ENCODE measurements around the gene TBC1D24.
"Not testable (repeated sequence)": the region's sequence is repeated elsewhere in the genome, so short reads cannot be mapped to it uniquely, and the experiment has no call there.

Gene TBC1D24

DNA sequence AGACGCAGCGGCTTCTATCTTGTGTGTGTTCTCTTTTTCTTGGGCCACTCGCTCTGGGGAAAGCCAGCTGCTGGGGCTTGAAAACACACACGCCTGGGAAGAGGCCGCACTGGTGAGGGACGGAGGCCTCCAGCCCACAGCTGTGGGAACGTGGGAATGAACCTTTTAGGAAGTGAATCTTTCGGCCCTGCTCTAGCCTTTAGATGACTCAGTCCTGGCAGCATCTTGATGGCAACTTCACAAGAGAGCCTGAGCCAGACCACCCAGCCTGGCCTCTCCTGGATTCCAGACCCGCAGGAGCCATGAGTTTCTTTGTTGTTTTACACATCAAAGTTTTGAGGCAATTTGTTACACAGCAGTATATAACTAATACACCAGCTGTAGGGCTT, 60.7 kb downstream of the TBC1D24 start:
- DNase-seq (ENCODE audit: extremely low read depth, low read depth), result no peak
- TF ChIP-seq CTCF (IDR thresholded peaks at IDR 0.05; ENCODE audit: low read depth, low read length, missing control alignments), result no peak
- no peak overlapping the region for H3K4me3 ChIP-seq (replicated peaks; ENCODE audit: low read depth, low read length)

DNA sequence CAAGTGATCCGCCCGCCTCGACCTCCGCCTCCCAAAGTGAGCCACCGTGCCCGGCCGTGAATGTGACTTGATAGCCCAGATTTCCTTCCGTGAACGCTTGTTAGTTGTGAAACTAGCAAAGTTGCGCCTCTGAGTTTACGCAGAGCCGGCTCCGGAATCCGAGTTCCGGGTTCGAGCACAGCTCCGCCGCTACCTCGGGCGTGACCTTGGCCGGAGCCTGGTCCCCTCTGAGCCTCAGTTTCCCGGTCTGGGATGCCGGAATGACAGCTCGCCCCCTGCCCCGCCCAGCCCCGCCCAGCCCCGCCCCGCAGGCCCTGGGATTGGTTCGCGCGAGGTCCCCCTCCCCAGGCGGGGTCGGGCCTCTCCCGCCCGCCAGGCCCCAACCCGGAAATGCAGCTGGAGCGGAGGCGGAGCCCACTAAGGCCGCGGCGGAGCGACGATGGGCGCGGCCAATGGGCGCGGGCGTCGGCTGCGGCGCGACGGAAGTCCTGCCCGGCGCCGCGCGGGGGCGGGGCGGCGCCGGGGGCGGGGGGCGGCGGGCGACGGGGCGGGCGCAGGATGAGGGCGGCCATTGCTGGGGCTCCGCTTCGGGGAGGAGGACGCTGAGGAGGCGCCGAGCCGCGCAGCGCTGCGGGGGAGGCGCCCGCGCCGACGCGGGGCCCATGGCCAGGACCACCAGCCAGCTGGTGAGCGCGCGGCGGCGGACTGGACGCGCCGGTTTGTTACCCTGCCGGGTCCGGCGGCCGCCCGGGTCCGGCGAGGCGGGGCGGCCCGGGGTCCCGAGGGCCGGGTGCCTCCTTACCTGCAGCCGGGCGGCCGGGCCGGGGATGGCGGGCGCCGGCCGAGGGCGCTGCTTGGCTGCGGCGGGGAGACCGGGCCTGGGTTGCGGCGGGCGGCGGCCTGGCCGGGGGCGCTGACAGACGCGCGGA, 62.8 kb downstream of the TBC1D24 start, which contains the start of gene PDPK1:
Gene PDPK1, plus strand, starts transcription at position 571 of the 929 bp plus-strand sequence. Its CDS starts 92 bp downstream, at position 663.
- peak within 1 kb of the TSS; percentile 53 for H3K4me3 ChIP-seq (replicated peaks; ENCODE audit: low read depth, low read length)
- peak; percentile 65 for DNase-seq (ENCODE audit: extremely low read depth, low read depth)
- no peak for TF ChIP-seq CTCF (IDR thresholded peaks at IDR 0.05; ENCODE audit: low read depth, low read length, missing control alignments)

- DNase-seq (ENCODE audit: extremely low read depth, low read depth), result not testable (repeated sequence)
- H3K4me3 ChIP-seq (replicated peaks; ENCODE audit: low read depth, low read length), result peak overlapping the region; percentile 53
These were observed 64.4 kb downstream of the TBC1D24 start for GRCh38 chr16:2539192-2539844.

- not testable (repeated sequence) for DNase-seq (ENCODE audit: extremely low read depth, low read depth); H3K4me3 ChIP-seq (replicated peaks; ENCODE audit: low read depth, low read length)
- peak; percentile 44 for TF ChIP-seq CTCF (IDR thresholded peaks at IDR 0.05; ENCODE audit: low read depth, low read length, missing control alignments)
These were observed 65.0 kb downstream of the TBC1D24 start for GRCh38 chr16:2539845-2540458.

- DNase-seq (ENCODE audit: extremely low read depth, low read depth); H3K4me3 ChIP-seq (replicated peaks; ENCODE audit: low read depth, low read length): not testable (repeated sequence)
These were observed 66.0 kb downstream of the TBC1D24 start for GRCh38 chr16:2540912-2541311.

- H3K4me3 ChIP-seq (replicated peaks; ENCODE audit: low read depth, low read length); DNase-seq (ENCODE audit: extremely low read depth, low read depth): not testable (repeated sequence)
These were observed 66.5 kb downstream of the TBC1D24 start for GRCh38 chr16:2541409-2541808.

GRCh38 chr16:2543771-2544170, 68.8 kb downstream of the TBC1D24 start:
- DNase-seq (ENCODE audit: extremely low read depth, low read depth); H3K4me3 ChIP-seq (replicated peaks; ENCODE audit: low read depth, low read length): not testable (repeated sequence)

DNA sequence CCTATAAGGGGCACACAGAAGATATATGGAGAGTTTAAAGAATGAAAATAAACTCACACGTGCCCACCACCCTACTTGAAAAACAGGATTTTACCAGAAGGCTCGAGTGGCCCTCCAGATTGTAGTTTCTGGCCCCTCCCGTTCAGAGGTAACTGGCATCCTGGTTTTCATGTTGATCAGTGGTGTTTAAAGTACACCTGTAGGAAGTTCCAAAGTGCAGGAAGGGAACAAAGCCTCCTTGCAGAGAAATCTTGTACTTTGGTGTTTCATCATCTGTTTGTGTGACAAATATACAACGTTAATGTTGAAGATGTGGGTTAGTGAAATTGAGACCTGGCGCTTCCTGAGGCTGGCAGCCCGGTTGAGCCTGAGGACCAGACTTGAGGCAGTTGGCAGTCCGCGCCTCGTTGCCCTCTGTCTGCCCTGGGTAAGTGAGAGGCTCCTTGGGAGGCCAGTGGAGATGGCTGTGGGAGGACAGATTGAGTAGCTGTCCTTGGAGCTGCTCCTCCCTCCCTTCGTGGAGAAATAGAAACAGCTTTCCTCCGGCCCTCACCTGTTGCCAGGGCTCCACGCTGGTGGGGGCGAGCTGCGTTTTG, 75.5 kb downstream of the TBC1D24 start:
- not testable (repeated sequence) for DNase-seq (ENCODE audit: extremely low read depth, low read depth)

DNA sequence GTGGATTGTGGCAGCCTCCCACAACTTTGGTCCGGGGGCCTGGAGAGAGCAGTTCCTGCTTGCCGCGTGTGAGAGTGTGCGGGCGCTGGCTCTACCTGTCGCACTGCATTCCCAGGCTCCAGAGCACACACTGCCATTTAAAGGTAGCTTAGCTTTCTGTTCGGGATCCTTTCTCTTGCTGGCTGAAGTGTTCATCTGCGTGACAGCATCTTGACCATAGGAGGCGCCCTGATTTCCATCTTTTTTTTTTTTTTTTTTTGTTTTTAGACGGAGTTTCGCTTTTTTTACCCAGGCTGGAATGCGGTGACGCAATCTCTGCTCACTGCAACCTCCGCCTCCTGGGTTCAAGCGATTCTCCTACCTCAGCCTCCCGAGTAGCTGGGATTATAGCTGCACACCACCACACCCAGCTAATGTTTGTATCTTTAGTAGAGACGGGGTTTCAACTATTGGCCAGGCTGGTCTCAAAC, 76.5 kb downstream of the TBC1D24 start:
- not testable (repeated sequence) for DNase-seq (ENCODE audit: extremely low read depth, low read depth); H3K4me3 ChIP-seq (replicated peaks; ENCODE audit: low read depth, low read length)

More for the DNA sequence above, 75.5 kb downstream of the TBC1D24 start:
- not testable (repeated sequence) for H3K4me3 ChIP-seq (replicated peaks; ENCODE audit: low read depth, low read length)

DNA sequence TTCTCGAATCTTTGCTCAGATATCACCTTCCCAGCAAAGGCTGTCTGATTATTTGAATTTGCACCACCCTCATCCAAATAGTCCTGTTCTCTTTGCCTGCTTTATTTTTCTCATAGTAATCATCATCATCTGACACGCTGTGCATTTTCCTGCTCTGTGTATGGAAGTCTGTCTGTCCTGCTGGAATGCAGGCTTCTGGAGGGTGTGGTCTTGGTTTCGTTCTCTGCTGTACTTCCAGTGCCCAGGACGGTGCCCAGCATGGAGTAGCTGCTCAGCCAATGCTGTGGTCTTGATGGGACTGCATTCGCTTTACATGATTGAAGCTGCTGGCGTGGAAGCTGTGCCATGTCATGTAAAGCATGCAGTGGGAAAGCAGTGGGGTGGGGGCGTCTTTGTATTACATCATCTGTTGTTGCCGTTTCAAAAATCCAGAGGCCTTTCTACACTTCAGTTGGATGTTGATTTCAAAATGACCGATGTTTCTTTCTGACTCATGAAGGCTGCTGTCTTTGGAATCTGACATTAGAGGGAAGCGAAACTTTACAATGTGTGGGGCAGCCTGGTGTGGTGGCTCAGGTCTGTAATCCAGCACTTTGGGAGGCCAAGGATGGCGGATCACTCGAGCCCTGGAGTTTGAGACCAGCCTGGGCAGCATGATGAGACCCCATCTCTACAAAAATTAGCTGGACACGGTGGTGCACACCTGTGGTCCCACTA, 79.9 kb downstream of the TBC1D24 start:
- H3K4me3 ChIP-seq (replicated peaks; ENCODE audit: low read depth, low read length); DNase-seq (ENCODE audit: extremely low read depth, low read depth): not testable (repeated sequence)

Data from HFF-Myc (cell line).